SKM-1 treated with dmso at 0.1 percent for 144 hours (cell line): Measurements from ENCODE around the gene HDAC8.
"Not testable (repeated sequence)": the region's sequence is repeated elsewhere in the genome, so short reads cannot be mapped to it uniquely, and the experiment has no call there.

Experiments used
- DNase-seq: peaks from one replicate; lab custom pipeline; 2025; ENCODE audit not compliant: unreplicated experiment; lab: John Stamatoyannopoulos, UW

Gene HDAC8

DNA sequence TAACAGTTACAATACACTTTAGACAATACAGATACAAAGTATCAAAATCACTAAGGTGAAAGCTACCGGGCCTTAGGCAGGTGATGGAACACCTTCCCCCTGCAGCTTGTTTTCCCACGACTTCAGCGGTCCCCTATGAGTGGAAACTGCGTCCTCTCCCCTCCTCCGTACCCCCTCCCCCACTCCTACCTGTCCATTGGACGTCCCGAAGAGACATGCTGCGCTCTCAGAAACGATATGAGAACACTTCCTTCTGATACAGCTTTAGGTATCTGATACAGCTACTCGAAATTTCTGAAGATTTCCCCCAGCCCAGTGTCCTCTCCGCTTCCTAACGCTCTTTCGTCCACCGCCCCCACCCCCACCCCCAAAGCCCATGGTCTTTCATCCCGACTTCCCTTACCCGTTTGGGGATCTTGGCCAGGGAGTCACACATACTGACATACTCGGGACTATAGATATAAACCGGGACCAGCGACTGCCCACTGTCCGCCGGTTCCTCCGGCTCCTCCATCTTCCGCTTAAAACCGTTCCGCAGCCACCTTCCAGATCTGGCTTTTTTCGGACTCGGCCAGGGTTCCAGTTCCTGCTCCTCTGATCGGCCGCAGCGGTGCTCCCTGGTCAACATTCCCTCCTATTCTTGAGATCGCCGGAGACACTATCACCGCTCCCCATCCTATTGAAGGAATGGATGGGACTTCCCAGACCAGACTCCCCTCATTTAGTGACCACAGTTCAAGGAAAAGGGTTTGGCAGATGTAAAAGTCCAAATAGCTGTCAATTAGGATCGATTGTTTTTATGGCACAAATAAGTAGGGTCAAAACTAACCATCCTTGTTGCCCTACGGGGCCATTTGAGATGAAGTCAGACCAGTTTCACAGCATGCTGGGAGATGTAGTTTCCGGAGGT lies at the start of gene HDAC8:
HDAC8 (minus strand) TSS at position 596 of the 910 bp plus-strand sequence; CDS start at position 514, 82 bp downstream.
- peak; percentile 47 for DNase-seq

DNA sequence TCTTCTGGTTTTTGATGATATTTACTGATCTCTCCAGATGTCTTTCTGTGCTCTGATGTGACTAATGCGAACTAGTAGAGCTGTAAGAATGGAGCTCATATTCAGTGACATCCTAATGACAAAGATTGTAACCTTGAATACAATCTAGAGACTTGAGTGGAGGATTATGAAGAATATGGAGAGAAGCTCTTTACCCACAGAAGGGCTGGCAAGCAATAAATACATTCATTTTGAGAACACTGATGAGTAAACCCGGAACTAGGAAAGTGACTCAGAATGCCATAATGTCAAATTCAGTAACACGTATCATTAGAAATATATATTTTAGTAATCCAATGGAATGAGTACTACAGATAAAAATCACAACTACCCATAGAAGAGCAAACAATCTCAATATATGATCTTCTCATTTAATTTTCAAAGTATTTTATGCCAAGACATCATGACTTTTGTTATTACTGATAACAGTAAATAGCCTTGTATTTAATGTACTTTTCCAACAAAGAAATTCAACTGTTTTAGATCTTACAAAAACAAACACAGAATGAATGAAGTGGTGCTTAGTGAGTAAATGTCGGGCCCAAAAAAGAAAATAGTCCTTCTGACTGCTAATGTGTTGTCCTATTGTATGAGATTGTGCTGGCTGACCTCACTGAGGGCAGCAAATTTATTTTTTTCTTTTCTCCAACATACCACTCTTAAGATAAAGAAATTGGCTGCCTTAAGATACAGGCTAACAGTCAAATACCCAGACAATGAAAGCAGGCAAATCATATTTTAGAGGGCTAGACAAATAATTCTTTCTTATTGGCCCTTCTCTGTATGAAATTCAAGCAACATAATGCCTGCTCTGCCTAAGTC lies 49.2 kb upstream of the HDAC8 start:
- no peak for DNase-seq

DNA sequence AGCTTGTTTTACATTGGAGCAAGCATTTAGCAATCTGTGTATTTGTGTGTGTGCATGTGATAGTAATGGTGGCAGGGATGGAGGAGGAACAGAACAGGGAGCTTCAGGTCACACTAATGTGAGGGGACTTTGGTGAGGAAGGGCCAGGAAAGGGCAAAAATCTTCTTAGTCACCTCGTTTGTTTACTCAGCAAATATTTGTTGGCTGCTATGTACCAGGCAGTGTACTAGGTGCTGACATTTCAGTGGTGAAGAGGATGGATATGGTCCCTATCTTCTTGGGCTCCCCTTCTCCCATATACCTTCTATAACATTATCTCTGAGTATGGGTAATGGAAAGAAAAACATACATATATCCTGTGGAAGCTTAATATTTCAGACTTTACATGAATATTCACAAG lies 48.5 kb upstream of the HDAC8 start:
- no peak for DNase-seq

DNA sequence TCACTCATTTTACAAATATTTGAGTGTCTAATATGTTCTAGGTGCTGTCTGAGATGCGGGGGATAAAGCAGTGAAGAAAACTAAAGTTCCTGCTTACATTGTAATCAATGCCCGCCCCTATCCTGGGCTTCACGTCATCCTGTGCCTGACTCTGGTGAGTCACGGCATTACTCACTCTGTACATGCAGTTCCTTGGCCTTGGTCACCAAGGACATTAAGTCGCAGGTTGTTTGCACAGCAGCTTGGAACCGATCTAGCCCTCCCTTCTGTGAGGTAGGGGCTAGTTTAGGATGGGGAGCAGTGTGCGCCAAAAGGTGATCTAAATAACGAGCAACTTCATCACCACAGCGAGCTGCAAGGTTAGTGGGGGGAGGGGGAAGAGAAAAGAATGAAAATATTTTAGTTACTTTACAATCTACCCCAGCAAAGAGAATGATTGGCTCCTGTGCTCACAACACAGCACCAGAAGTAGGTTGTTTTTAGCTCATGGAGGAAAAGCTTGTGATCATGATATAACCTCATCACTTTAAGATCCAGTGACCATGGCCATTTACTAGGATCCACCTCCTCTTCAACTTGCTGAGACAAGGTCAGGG lies 48.0 kb upstream of the HDAC8 start:
- DNase-seq, result no peak

- no peak for DNase-seq
Observed at GRCh38 chrX:72609313-72609712, 36.7 kb upstream of the HDAC8 start.

- no peak for DNase-seq
Observed at GRCh38 chrX:72604705-72605104, 32.1 kb upstream of the HDAC8 start.

DNA sequence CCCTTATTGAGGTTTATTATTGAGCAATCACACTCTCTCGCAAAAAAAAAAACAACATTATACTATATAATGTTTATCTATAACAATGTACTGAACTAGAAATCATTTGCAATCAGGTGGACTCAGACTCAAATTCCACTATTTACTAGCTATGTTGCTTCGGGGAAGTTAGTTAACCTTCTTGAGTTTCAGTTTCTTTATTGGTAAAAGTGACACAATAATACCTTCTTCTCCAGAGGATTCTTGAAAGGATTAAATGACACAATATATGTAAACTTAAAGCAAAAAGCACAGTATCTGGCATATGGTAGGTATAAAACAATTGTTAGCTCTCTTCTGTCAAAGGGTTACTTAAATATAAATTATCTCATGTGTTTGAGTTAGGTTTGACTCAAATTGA lies 31.5 kb upstream of the HDAC8 start:
- no peak for DNase-seq

DNA sequence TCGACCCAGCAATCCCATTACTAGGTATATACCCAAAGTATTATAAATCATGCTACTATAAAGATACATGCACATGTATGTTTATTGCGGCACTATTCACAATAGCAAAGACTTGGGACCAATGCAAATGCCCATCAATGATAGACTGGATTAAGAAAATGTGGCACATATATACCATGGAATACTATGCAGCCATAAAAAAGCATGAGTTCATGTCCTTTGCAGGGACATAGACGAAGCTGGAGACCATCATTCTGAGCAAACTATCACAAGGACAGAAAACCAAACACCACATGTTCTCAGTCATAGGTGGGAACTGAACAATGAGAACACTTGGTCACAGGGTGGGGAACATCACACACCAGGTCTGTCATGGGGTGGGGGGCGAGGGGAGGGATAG lies 18.4 kb upstream of the HDAC8 start:
- not testable (repeated sequence) for DNase-seq

- no peak for DNase-seq
Observed at GRCh38 chrX:72584163-72584562, 11.5 kb upstream of the HDAC8 start.

GRCh38 chrX:72576141-72576894 lies 3.7 kb upstream of the HDAC8 start:
- DNase-seq, result peak; percentile 13

DNA sequence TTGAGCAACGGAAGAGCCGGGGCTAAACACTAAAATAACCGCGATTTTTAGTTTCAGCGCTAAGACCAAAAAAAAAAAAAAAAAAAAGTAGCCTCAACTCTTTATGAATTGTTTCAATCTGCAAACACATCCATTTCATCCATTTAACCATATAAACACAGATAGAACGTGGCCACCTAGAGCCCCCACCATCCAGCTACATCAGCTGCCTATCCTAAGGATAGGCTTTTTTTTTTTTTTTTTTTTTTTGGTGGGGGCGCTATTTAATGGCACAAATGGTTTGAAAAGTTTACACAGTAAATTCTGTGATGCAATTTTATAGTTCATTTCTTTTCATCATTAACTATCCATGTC lies 492 bp upstream of the HDAC8 start:
- no peak for DNase-seq

DNA sequence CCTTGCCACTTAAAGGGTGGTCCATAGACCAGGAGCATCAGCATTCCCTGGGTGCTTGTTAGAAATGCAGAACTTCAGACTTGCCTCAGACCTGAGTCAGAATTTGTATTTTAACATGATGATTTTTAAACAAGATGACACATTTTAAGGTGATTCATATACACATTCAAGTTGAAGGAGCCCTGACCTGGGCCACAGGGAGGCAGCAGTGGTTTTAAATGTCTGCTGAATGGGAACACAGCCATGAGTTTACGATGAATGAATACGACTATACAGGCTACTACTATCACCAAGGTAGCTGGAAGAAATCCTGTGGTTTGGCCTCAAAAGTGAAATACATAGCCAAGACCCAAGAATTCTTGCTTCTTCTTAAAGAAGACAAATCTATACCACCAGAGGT lies 2.9 kb downstream of the HDAC8 start:
- DNase-seq, result no peak

DNA sequence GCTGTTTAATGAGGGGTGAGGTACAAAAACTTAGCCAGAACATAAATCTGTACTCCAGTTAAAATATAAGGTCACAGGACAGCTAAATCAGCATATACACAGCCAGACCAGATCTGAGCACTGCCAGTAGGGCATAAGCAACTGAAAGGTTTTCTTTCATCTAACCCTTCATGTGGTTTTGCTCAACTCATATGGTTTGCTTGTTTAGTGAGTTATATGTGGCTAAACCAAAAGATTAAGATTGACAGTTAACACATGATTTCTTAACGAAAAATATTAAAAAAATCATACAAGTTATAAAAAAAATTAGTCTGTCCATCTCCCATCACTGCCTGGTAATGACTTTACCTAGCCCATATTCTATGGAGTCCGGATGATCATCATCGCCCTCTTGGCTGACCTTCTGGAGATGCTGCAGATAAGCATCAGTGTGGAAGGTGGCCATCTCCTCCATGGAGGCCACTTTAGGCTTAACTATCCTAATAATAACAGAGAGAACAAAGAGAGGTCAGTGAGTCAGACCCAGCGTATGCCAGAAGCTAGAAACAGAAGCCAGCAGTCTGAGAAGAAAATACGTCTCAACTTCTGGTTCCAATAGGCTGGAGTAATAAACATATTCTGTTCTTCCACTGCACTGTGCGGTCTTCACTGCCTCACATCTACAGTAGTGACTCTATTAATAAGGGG lies 4.1 kb downstream of the HDAC8 start:
- DNase-seq, result no peak

DNA sequence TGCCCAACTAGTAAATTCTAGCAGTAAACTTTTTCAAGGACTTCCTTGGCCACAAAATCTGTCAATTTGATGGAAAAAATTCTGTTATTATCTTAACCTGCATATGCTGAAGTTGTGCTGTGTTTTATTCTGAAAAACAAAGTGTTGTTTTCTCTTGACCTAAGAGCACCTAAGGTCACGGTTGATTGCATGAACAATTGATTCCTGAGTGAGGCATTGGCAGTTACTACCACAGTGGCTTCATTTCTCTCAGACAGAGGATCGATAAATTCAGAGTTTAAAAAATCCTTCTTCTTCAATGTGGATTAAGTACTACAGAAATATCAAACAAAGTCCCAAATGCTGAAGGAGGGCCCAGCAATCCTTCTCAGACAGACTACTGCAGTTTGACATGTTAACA lies 6.2 kb downstream of the HDAC8 start:
- no peak for DNase-seq

DNA sequence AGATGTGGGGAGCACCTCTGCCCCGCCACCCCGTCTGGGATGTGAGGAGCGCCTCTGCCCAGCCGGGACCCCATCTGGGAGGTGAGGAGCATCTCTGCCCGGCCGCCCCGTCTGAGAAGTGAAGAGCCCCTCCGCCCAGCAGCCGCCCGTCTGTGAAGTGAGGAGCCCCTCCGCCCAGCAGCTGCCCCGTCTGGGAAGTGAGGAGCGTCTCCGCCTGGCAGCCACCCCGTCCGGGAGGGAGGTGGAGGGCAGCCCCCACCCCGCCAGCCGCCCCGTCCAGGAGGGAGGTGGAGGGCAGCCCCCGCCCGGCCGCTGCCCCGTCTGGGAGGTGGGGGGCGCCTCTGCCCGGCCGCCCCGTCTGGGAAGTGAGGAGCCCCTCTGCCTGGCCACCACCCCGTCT lies 13.0 kb downstream of the HDAC8 start:
- DNase-seq, result not testable (repeated sequence)

DNA sequence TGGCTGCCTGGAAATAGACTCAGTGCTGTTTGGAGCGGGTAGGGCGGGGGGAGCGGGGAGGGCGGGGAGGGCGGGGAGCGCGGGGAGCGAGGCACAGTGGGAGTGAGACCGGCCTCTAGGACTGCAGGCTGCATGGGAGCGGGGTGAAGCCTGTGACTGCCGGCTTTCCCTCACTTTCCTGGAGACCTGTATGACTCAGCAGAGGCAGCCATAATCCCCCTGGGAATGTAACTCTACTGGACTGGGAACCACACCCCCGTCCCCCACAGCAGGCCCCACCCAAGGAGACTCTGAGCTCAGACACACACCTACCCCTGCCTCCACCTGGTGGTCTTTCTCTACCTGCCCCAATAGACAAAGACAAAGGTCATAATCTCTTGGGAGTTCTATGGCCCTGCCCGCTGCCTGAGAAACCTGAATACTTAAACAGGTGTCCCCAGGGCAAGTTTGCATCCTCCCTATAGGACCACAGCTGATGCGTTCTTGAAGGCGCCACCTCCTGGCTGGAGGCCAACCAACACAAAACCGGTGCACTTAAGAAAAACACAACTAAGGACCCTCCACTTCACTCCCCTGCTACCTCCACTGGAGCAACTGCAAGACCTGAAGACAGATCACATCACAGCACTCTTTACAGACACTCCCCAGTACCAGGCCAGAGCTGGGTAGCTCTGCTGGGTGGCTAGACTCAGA lies 18.0 kb downstream of the HDAC8 start:
- DNase-seq, result no peak

DNA sequence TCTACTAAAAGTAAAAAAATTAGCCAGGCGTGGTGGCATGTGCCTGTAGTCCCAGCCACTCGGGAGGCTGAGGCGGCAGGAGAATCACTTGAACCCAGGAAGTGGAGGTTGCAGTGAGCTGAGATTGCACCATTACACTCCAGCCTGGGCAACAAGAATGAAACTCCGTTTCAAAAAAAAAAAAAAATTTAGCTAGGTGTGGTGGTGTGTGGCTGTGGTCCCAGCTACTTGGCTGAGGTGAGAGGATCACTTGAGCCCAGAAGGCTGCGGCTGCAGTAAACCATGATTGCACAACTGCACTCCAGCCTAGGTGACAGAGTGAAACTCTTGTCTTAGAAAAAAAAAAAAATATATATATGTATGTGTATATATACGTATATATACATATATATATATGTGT lies 20.2 kb downstream of the HDAC8 start:
- DNase-seq, result not testable (repeated sequence)

DNA sequence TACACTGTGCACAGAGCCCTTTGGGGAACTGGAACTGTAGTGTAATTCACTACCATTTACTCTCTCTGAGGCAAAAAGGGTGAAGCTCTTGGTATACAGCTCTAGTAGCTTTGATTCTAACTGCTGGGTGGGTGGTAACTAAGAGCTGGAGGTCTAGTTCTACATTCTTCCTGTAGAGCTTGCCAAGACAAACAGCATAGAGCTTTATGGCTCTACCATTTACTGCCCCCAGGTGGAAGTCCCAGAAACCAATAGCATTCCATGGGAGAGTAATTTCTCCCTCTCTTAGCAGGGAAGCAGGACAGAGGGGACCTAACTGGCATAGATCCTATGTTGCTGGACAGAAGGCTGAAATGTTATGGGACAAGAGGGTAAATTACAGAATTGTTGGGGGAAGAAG lies 26.7 kb downstream of the HDAC8 start:
- no peak for DNase-seq

DNA sequence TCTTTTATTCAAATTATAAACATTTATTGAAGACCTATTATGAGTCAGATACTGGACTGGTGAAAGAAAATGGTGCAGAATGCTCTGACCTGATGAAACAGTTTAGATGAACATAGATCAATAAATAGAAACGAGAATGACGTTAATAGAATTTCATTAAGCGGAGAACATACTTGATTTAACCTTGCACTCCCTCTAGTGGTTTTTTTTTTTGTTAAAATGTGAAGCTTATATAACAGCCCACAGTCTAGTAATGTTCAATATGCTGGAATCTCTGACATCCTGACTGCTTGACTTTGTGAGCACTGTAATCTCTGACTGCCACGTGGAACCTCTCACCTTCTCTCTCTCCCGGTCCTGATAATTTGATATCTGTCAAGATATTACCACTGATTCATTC lies 32.3 kb downstream of the HDAC8 start:
- DNase-seq, result no peak

DNA sequence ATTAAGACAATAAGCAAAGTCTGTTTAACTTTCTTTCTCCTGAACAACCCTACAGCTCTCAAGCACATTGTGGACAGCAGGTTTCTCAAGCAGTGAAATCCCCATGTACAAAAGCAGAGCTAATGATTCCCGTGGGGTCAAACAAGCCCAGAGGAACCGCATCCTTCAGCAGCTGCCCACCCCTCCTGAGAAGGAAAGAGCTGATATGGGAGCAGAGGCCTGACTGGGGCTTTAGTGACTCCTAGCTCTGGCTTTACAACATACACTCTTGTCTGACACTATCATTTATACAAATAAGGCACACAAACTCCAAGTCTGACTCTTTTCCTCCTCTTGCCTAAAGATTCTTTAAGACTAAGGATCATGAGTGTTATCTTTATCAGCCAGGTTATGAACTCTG lies 32.8 kb downstream of the HDAC8 start:
- no peak for DNase-seq
